Testis (tissue), 3 donors: ENCODE data around the gene PTPRE. TPM values are rescaled to one million over a fixed set of nuclear protein-coding genes. Genes with fewer than 3 reads are reported as not detected.

Source experiments
- DNase-seq: peaks from one replicate; pipeline ENCODE4 v3.0.0-alpha.2; 2019
- H3K27ac ChIP-seq, 2 donors: fragments of 200-600 bp; sonication (generic); one replicate each; pipeline ENCODE4 v1.5.1; 2019
- H3K27me3 ChIP-seq: fragments of 200-600 bp; sonication (generic); one replicate; pipeline ENCODE4 v1.5.1; 2019
- H3K36me3 ChIP-seq: fragments of 200-600 bp; sonication (generic); one replicate; pipeline ENCODE4 v1.5.1; 2017; ENCODE audit warnings: low read depth; ENCODE audit errors: missing control alignments
- H3K4me1 ChIP-seq: fragments of 200-600 bp; sonication (generic); one replicate; pipeline ENCODE4 v1.5.1; 2019
- H3K4me3 ChIP-seq, 2 donors: fragments of 200-600 bp; sonication (generic); one replicate each; pipeline ENCODE4 v1.5.1; 2017 to 2019
- H3K9me3 ChIP-seq: fragments of 200-600 bp; sonication (generic); one replicate; pipeline ENCODE4 v1.5.1; 2017
- CTCF ChIP-seq, 3 experiments: fragments of 450-650 bp in 2 of 3; fragments of 200-600 bp in 1 of 3; sonication (generic) in 1 of 3; IDR thresholded peaks; one replicate each; pipeline ENCODE4 v1.5.1; 2016 to 2019; ENCODE audit warnings: antibody characterized with exemption in 3 of 3, mild to moderate bottlenecking in 2 of 3, moderate library complexity in 1 of 3
- POLR2A ChIP-seq: fragments of 450-650 bp; IDR thresholded peaks from one replicate; pipeline ENCODE4 v1.6.1; 2017; ENCODE audit warnings: antibody characterized with exemption, mild to moderate bottlenecking, moderate library complexity
- WGBS, 2 donors: methylation state at CpG; one replicate each; pipeline ENCODE4 v1.1.5; 2018; 5-methylcytosine and 5-hydroxymethylcytosine counted together
- intact Hi-C: fragments of 100-400 bp; cut with DNase I; formaldehyde crosslinking; loops from one replicate; pipeline ENCODE4 v1.15.1; 2023; ENCODE audit warnings: low total_unique reads
- polyA plus RNA-seq: library from polyadenylated mRNA; stranded (reverse); fragments of 350-450 nt; fragmentation: Illumina TruSeq; extraction: RNeasy Lipid Tissue Mini Kit (QIAGEN cat#74804); gene quantifications from one replicate; pipeline ENCODE4 v1.2.3, GENCODE V29; 2014; ENCODE audit warnings: low read depth, low replicate concordance; ENCODE audit not compliant: insufficient read depth
- total RNA-seq, 2 donors: library from RNA; depleted of rRNA; stranded (reverse); fragments of >200 nt; gene quantifications; one replicate each; pipeline ENCODE4 v1.2.3, GENCODE V29; 2016

The PTPRE gene
- total and polyA plus RNA-seq, 3 donors from 2014 or later: 10.0 to 26.6 (median 15.3) TPM

- Histone ChIP-seq H3K9me3 (no peaks in the 10 kb centered on the region), H3K4me3 (no peak overlapping the region), H3K4me1 (no peaks in the 10 kb centered on the region), H3K36me3 (no peaks in the 10 kb centered on the region), H3K27me3 (no peaks in the 10 kb centered on the region), H3K27ac (no peak overlapping the region)
- no peak for TF ChIP-seq CTCF (IDR thresholded peaks at IDR 0.05)
- TF ChIP-seq POLR2A: no peak
- WGBS, 2 donors: 86 to 89% methylated on average over 10 of the region's 10 CpGs
- intact Hi-C loops: no loop called here
- no peak for DNase-seq
Observed at GRCh38 chr10:128070161-128070560, 163.3 kb downstream of the PTPRE start.

GRCh38 chr10:128070721-128071416 is 164.0 kb downstream of the PTPRE start:
- Histone ChIP-seq H3K9me3 (no peaks in the 10 kb centered on the region), H3K27me3 (no peaks in the 10 kb centered on the region), H3K27ac (no peak overlapping the region), H3K4me3 (no peak overlapping the region), H3K4me1 (no peaks in the 10 kb centered on the region), H3K36me3 (no peaks in the 10 kb centered on the region)
- DNase-seq: no peak
- no peak for TF ChIP-seq CTCF (IDR thresholded peaks at IDR 0.05)
- TF ChIP-seq POLR2A: no peak
- WGBS, 2 donors: 83 to 91% methylated on average over 8 to 17 of the region's 17 CpGs
- intact Hi-C loops: no loop called here

GRCh38 chr10:128071417-128071782 is 164.5 kb downstream of the PTPRE start:
- H3K9me3 ChIP-seq: no peaks in the 10 kb centered on the region
- intact Hi-C loops: no loop called here
- no peak for DNase-seq
- no peak overlapping the region for H3K27ac ChIP-seq
- TF ChIP-seq POLR2A: no peak
- no peak for TF ChIP-seq CTCF (IDR thresholded peaks at IDR 0.05)
- H3K4me3 ChIP-seq: no peak overlapping the region
- WGBS, 2 donors: 64 to 79% methylated on average over 7 to 9 of the region's 9 CpGs
- no peaks in the 10 kb centered on the region for H3K36me3 ChIP-seq
- no peaks in the 10 kb centered on the region for H3K27me3 ChIP-seq
- no peaks in the 10 kb centered on the region for H3K4me1 ChIP-seq

- intact Hi-C loops: no loop called here
- TF ChIP-seq CTCF (IDR thresholded peaks at IDR 0.05): no peak
- no peak for TF ChIP-seq POLR2A
- DNase-seq: no peak
- H3K4me3 ChIP-seq: no peak overlapping the region
- no peaks in the 10 kb centered on the region for H3K9me3 ChIP-seq
- WGBS, 2 donors: 74 to 86% methylated on average over 6 of the region's 6 CpGs
- no peaks in the 10 kb centered on the region for H3K27me3 ChIP-seq
- no peaks in the 10 kb centered on the region for H3K4me1 ChIP-seq
- no peak overlapping the region for H3K27ac ChIP-seq
- H3K36me3 ChIP-seq: no peaks in the 10 kb centered on the region
Observed at GRCh38 chr10:128072046-128072445, 165.1 kb downstream of the PTPRE start.
